Bronchial epithelial cell (primary cell): Measurements from ENCODE around the gene LAMA5. TPM values are rescaled to one million over a fixed set of nuclear protein-coding genes. Genes with fewer than 3 reads are reported as not detected.

ENCODE experiments used
- DNase-seq: peaks from one replicate; pipeline ENCODE4 v3.0.0-alpha.2; 2010; ENCODE audit warnings: low read depth
- FAIRE-seq: peaks from 2 replicates; lab custom pipeline; 2011; peaks lifted over from hg19 to GRCh38; lab: Jason Lieb, UNC
- H3K27me3 ChIP-seq: 2 replicates; pipeline ENCODE4 v1.5.1; 2011; ENCODE audit warnings: low read length; ENCODE audit not compliant: control insufficient read depth, insufficient read depth
- H3K36me3 ChIP-seq: 2 replicates; pipeline ENCODE4 v1.5.1; 2011; ENCODE audit warnings: low read length; ENCODE audit not compliant: control insufficient read depth, insufficient read depth
- H3K4me3 ChIP-seq: 2 replicates; pipeline ENCODE4 v1.5.1; 2011; ENCODE audit warnings: mild to moderate bottlenecking, low read depth, low read length, control low read depth
- total RNA-seq: library from RNA; depleted of rRNA; stranded (reverse); fragments of >200 nt; gene quantifications from 2 replicates; pipeline ENCODE4 v1.2.1, GENCODE V29; 2014
- TF ChIP-seq, protein P1 (sequence below): IDR thresholded peaks from 2 replicates; pipeline ENCODE4 v1.5.1; 2011; ENCODE audit warnings: mild to moderate bottlenecking, moderate library complexity, low read length, control low read depth, inconsistent platforms; ENCODE audit not compliant: insufficient read depth, severe bottlenecking

The LAMA5 gene
- total RNA-seq, 1 donor from 2014 or later = 61.6 TPM

DNA sequence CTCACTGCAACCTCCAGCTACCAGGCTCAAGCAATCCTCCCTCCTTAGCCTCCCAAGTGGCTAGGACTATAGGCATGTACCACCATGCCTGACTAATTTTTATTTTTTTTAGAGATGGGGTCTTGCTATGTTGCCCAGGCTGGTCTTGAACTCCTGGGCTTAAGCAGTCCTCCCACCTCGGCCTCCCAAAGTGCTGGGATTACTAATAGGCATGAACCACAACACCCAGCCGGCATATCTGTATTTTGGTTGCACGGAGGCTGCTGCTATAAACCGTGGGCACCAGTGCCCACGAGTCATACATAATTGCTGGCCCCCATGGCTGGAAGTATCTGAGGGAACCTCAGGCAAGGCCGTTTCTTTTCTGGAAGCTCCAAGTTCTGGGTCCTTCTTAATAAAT, 82.7 kb downstream of the LAMA5 start:
- DNase-seq = no peak
- H3K4me3 ChIP-seq = no peak overlapping the region
- H3K27me3 ChIP-seq = no peaks in the 10 kb centered on the region
- peaks cover 46% of the 10 kb centered on the region for H3K36me3 ChIP-seq
- TF ChIP-seq, protein P1, sequence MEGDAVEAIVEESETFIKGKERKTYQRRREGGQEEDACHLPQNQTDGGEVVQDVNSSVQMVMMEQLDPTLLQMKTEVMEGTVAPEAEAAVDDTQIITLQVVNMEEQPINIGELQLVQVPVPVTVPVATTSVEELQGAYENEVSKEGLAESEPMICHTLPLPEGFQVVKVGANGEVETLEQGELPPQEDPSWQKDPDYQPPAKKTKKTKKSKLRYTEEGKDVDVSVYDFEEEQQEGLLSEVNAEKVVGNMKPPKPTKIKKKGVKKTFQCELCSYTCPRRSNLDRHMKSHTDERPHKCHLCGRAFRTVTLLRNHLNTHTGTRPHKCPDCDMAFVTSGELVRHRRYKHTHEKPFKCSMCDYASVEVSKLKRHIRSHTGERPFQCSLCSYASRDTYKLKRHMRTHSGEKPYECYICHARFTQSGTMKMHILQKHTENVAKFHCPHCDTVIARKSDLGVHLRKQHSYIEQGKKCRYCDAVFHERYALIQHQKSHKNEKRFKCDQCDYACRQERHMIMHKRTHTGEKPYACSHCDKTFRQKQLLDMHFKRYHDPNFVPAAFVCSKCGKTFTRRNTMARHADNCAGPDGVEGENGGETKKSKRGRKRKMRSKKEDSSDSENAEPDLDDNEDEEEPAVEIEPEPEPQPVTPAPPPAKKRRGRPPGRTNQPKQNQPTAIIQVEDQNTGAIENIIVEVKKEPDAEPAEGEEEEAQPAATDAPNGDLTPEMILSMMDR = no peak
- no peak for FAIRE-seq

DNA sequence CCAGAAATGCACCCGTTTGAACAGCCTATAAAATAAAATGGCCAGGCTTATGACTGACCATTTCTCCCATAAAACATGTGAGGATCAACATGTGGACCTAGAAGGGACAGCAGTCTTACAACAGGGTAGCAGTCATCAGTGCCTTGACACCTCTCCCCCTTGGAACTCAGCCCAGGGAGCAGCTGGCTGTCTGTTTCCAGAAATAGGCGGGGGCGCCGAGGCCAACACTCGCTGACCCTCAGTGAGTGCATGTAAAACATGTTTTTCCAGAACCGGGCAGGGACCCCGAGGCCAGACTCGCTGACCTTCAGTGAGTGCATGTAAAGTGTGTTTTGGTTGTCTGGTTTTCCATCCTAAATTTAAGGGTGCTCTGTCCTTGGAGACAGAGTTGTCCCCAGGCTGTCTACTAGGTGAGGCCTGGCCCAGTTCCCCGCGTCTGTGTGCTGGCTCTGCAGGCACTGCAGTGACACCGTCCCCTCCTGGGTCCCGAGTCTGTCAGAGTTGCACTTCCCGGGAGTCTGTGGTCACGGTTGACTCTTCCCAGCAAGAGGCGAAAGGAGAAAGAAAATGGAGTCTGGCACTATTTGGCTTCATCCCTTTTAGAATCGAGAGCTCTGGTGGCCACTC, 84.1 kb downstream of the LAMA5 start:
- TF ChIP-seq, protein P1 = no peak
- Histone ChIP-seq H3K36me3 (peaks cover 51% of the 10 kb centered on the region), H3K27me3 (no peaks in the 10 kb centered on the region), H3K4me3 (no peak overlapping the region)
- no peak for DNase-seq
- no peak for FAIRE-seq

DNA sequence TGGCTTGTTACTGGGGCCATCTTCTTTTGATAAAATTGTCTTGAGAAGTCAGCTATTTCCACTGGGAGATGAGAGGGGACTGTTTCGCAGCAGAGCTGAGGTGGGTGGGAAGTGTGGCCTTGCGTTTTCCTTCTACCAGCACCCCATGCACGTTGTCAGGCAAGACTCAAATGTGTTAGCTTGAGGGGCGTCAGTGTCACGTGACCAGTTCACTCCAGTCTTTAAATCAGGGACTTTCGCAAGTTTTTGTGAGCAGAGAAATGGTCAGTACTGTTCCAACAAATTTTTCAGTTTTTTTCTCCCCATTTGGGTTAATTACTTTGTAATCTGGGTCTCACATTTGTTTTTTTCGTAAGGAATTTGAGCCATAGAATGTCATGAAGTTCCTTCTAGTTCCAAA, 85.0 kb downstream of the LAMA5 start:
- Histone ChIP-seq H3K4me3 (no peak overlapping the region), H3K27me3 (no peaks in the 10 kb centered on the region), H3K36me3 (peaks cover 49% of the 10 kb centered on the region)
- TF ChIP-seq, protein P1 = no peak
- DNase-seq = no peak
- FAIRE-seq = no peak

DNA sequence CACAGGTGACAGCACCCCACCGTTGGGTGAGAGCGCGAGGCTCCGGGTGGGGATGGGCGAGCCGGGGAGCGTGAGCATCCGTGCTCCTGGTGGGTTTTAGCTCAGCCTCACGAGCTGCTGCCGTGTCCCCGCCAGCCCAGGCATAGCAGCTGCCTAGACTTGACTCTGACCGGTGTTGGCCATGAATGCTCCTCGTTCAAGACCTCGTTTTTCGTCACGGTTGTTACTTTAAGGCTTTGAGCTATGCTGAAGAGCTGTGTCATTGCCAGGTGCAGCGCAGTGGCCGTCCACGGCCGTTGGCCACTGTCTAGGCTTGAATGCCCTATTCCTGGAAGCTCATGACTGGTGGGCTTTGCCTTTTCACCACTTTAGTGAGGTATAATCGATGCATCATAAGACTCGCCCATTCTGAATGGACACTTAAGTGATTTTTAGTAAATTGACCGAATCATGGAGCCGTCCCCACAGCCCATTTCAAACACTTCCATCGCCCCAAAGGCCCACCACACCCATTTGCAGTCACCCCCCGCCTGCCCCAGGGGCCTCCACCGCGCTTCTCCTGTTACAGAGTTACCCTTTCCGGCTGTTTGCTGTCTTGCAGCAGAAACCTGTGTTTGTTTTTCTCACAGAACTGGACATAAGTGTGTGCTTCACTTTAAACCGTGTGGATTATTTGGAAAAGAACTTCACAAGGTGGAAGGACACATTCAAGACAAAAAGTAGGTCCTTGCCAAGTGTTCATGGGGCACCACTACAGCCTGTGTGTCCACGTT, 85.8 kb downstream of the LAMA5 start:
- TF ChIP-seq, protein P1 = no peak
- Histone ChIP-seq H3K27me3 (no peaks in the 10 kb centered on the region), H3K36me3 (peaks cover 44% of the 10 kb centered on the region), H3K4me3 (no peak overlapping the region)
- FAIRE-seq = no peak
- no peak for DNase-seq

DNA sequence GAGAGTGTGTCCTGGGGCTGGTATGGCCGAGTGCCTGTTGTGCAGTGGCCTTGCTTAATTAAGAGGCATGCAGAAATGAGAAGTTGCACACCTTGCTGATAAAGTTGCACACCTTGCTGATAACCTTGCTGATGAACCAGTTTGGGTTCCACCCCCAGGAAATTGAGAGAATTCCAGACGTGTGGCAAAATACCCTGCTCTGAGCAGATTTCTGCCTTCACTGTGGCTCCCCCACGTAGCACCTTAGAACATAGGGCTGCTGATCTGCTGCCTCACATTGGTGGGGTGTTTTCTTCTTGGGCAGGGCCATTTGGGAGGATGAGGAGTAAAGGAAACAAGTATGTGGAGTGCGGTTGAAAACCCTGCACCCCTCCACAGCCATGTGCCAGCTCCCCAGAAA, 86.8 kb downstream of the LAMA5 start:
- no peak for FAIRE-seq
- H3K27me3 ChIP-seq = no peaks in the 10 kb centered on the region
- TF ChIP-seq, protein P1 = no peak
- H3K36me3 ChIP-seq = peaks cover 39% of the 10 kb centered on the region
- DNase-seq = no peak
- no peak overlapping the region for H3K4me3 ChIP-seq

DNA sequence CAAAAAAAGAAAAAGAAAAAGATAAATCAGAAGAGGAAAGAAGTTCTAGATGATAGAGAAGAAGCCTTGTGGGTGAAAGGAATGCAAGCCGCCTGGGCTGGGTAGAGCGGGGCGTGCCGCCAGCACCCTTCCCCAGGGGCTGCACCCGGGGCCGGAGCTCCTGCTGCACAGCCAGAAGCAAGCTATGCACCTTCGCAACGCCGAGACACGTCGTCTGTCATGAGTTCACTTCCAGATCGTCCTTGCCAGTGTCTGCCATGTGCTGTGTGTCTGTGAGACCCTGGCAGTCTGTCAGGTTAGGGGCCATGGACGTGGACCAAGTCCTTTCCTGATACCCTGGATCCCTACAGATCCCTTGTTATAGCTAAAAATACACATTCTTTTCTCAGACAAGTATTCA, 89.9 kb downstream of the LAMA5 start:
- Histone ChIP-seq H3K27me3 (no peaks in the 10 kb centered on the region), H3K36me3 (peaks cover 46% of the 10 kb centered on the region), H3K4me3 (no peak overlapping the region)
- DNase-seq = no peak
- TF ChIP-seq, protein P1 = no peak
- no peak for FAIRE-seq
